GM23248 (cell line): ENCODE results near the gene CMKLR1.

Experiments used
- EZH2 ChIP-seq: fragments of 200-600 bp; sonication (generic); IDR thresholded peaks from 2 replicates; pipeline ENCODE4 v1.6.1; 2018; ENCODE audit warnings: antibody characterized with exemption, mild to moderate bottlenecking; ENCODE audit not compliant: insufficient read depth, poor library complexity, severe bottlenecking
- EZH2phosphoT487 ChIP-seq: fragments of 200-600 bp; sonication (generic); IDR thresholded peaks from 2 replicates; pipeline ENCODE4 v1.6.1; 2018; ENCODE audit warnings: antibody characterized with exemption, moderate library complexity, mild to moderate bottlenecking, low read depth; ENCODE audit not compliant: insufficient read depth

- TF ChIP-seq EZH2 (no peak), EZH2phosphoT487 (no peak)
Measured at GRCh38 chr12:108305991-108306501, 33.1 kb downstream of the CMKLR1 start.
